ENCODE data around the gene SASS6.

DNA sequence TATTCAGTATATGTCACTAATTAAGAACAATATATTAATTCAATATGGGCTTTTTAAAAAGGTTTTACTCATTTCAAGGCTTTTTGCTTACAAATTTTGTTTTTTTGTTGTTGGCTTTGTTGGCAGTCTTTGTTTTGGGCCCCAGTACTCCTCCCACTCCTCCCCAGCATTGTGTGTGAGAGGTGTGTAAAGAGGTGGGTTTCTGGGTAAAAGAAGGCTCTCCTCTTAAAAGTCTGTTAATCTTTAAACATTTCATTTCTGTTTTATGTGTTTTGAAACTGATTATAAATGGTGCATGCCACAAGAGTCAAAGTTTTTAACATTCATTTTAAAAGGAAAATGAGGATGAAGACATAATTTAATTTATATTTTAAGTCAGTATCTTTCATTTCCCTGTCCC, 79.6 kb downstream of the SASS6 start:
- TF ChIP-seq, protein P1, sequence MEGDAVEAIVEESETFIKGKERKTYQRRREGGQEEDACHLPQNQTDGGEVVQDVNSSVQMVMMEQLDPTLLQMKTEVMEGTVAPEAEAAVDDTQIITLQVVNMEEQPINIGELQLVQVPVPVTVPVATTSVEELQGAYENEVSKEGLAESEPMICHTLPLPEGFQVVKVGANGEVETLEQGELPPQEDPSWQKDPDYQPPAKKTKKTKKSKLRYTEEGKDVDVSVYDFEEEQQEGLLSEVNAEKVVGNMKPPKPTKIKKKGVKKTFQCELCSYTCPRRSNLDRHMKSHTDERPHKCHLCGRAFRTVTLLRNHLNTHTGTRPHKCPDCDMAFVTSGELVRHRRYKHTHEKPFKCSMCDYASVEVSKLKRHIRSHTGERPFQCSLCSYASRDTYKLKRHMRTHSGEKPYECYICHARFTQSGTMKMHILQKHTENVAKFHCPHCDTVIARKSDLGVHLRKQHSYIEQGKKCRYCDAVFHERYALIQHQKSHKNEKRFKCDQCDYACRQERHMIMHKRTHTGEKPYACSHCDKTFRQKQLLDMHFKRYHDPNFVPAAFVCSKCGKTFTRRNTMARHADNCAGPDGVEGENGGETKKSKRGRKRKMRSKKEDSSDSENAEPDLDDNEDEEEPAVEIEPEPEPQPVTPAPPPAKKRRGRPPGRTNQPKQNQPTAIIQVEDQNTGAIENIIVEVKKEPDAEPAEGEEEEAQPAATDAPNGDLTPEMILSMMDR (IDR thresholded peaks at IDR 0.05) = no peak
- TF ChIP-seq POLR2A (IDR thresholded peaks at IDR 0.05) = no peak

Measured in Peyer's patch (tissue), 4 donors.